ENCODE results near the gene SRXN1. TPM values are rescaled to one million over a fixed set of nuclear protein-coding genes. Genes with fewer than 3 reads are reported as not detected.

SRXN1 gene
- total and polyA plus RNA-seq, 12 donors, result 11.9 to 42.0 (median 30.9) TPM

DNA sequence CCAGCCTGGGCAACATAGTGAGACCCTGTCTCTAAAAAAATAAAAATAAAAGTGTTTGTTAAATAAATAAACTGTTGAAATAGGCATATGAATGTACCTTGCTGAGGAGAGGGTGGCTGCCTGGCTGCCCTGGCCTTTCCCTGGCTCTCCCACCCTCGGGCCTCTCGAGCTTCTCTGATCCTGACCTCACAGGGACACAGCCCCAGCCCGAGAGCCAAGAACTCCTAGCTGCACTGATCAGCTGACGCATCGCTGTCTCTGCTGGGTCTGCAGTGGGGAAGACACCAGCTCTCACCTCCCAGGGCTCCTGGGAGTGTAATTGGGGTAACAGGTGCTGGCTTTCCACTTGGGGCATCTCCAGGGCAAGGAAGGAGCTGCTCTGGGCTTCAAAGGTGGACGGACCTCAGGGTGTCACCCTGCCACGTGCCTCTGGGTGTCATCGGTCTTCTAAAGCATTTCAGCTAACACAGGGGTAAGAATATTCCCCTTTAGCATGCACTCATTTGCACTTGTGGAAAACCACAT, 49.8 kb downstream of the SRXN1 start:
- H3K4me1 ChIP-seq, result peaks cover 42 to 98% (median 67%) of the 10 kb centered on the region in 9 donors
- peak overlapping the region; percentile 79 to 96 (median 90) for H3K27ac ChIP-seq
- H3K36me3 ChIP-seq, result peaks cover 0 to 26% (median 0%) of the 10 kb centered on the region in 9 donors
- H3K4me3 ChIP-seq, result peak overlapping the region in 2 of 10 donors; percentile 20 to 26
- H3K27me3 ChIP-seq, result peaks cover 0 to 3% (median 0%) of the 10 kb centered on the region in 7 donors
- WGBS, 2 donors, result 30 to 43% methylated on average over 8 of the region's 8 CpGs
- intact Hi-C loops (cut with DNase I), result loop anchor here in 3 of 10 donors (2.0 to 5.0 kb wide), 4 partner anchors 30 to 42 kb away; no protein-coding TSS in a partner anchor
- TF ChIP-seq, protein P1, sequence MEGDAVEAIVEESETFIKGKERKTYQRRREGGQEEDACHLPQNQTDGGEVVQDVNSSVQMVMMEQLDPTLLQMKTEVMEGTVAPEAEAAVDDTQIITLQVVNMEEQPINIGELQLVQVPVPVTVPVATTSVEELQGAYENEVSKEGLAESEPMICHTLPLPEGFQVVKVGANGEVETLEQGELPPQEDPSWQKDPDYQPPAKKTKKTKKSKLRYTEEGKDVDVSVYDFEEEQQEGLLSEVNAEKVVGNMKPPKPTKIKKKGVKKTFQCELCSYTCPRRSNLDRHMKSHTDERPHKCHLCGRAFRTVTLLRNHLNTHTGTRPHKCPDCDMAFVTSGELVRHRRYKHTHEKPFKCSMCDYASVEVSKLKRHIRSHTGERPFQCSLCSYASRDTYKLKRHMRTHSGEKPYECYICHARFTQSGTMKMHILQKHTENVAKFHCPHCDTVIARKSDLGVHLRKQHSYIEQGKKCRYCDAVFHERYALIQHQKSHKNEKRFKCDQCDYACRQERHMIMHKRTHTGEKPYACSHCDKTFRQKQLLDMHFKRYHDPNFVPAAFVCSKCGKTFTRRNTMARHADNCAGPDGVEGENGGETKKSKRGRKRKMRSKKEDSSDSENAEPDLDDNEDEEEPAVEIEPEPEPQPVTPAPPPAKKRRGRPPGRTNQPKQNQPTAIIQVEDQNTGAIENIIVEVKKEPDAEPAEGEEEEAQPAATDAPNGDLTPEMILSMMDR (IDR thresholded peaks at IDR 0.05), result no peak
- DNase-seq, result peak in 1 of 2 donors; percentile 42
- peak in 6 of 8 donors; percentile 26 to 41 (median 29) for ATAC-seq
- H3K9me3 ChIP-seq, result no peaks in the 10 kb centered on the region

DNA sequence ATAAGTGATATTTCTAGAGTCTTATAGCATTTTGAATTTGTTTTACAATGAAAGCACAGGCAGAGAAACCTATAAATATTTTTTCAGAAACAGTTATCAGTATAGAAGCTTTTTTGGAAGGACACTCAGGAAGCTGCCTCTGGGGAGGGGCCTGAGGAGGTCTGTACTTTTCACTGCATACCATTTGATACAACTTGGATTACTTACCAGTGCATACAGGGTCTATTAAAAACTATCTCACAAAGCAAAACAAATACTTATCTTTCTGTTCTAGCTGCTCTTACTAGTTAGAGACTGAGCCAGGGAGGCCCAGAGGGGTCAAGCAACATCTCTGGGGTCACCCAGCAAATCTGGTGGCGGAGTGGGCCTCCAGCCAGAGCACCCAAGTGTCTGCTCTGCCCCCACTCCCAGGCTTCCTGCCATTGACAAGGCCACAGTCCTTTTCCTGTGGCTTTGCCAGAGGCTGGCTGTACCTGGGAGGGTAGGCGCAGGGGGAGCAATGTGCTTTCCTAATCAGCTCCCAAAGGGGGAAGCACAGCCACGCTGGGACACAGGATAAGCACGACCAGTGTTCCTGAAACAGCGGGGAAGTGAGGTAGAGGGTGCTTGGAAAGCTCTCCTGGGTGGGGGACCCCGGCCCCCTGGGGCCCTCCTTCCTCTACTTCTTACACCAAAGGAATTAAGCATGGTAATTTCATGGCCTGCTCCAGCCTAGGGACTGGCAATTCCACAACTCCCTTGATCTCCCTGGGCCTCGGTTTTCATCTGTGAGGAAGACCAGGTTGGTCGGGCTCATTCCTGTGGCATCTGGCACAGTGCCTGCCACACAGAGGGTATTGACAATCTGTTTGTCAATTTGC, 50.7 kb downstream of the SRXN1 start:
- no peaks in the 10 kb centered on the region for H3K9me3 ChIP-seq
- DNase-seq (peak; percentile 82 to 83), ATAC-seq (peak; percentile 74 to 88 (median 84))
- H3K4me3 ChIP-seq, result peak overlapping the region in 2 of 10 donors; percentile 20 to 26
- peaks cover 42 to 97% (median 67%) of the 10 kb centered on the region in 9 donors for H3K4me1 ChIP-seq
- peaks cover 0 to 26% (median 0%) of the 10 kb centered on the region in 9 donors for H3K36me3 ChIP-seq
- intact Hi-C loops (cut with DNase I), result loop anchor here in 3 of 10 donors (2.0 to 5.0 kb wide), 4 partner anchors 30 to 42 kb away; no protein-coding TSS in a partner anchor
- 22 to 50% methylated on average over 8 of the region's 8 CpGs for WGBS, 2 donors
- peak overlapping the region; percentile 79 to 96 (median 90) for H3K27ac ChIP-seq
- TF ChIP-seq, protein P1 (IDR thresholded peaks at IDR 0.05), result peak in 1 of 9 donors; percentile 24
- no peaks in the 10 kb centered on the region for H3K27me3 ChIP-seq

DNA sequence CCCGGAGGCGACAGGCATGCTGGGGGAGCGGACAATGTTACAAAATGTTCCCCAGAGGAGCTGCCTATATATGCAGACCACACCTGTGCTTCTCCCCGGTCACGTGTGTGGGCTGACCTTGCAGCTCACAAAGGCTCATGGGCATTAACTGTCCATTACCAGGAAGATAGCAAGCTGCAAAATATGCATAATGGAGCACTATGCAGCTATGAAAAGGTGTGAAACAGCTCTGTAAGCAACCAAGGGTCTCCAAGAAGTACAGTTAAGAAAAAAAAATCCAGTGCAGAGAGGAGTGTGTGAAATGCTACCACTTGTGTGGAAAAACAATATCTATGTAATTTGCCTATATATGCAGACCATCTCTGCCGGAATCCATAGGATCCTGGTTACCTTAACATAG, 52.3 kb downstream of the SRXN1 start:
- H3K4me1 ChIP-seq, result peaks cover 38 to 93% (median 66%) of the 10 kb centered on the region in 9 donors
- ATAC-seq, result no peak
- no peaks in the 10 kb centered on the region for H3K9me3 ChIP-seq
- peaks cover 0 to 20% (median 0%) of the 10 kb centered on the region in 9 donors for H3K36me3 ChIP-seq
- 91 to 92% methylated on average over 6 of the region's 6 CpGs for WGBS, 2 donors
- TF ChIP-seq, protein P1 (IDR thresholded peaks at IDR 0.05), result no peak
- intact Hi-C loops (cut with DNase I), result loop anchor here in 2 of 10 donors (5.0 kb wide), 2 partner anchors 33 to 42 kb away; no protein-coding TSS in a partner anchor
- no peak for DNase-seq
- no peak overlapping the region for H3K4me3 ChIP-seq
- peak overlapping the region in 7 of 10 donors; percentile 4 to 94 (median 89) for H3K27ac ChIP-seq
- H3K27me3 ChIP-seq, result no peaks in the 10 kb centered on the region

DNA sequence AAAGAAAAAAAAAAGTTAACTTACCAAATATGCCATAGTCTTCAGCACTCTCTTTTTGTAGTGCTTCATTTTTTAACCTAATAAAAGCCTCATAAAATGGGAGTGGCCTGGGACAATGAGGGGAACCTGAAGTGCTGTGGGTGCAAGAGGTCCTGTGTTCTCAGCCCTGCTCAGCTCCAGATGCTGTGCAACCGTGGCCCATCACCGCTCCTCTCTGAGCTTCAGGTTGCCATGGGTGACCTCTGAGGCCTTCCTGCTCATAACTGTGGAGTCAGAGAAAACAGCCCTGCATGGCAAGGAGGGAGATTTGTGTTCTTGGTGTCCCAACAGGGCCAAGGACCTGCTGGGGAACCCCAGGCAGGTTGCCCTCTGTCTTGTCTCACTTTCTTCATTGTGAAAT, 52.9 kb downstream of the SRXN1 start:
- Histone ChIP-seq H3K27me3 (no peaks in the 10 kb centered on the region), H3K9me3 (no peaks in the 10 kb centered on the region), H3K27ac (peak overlapping the region in 7 of 10 donors; percentile 4 to 94 (median 89)), H3K36me3 (peaks cover 0 to 20% (median 0%) of the 10 kb centered on the region in 9 donors), H3K4me1 (peaks cover 34 to 93% (median 63%) of the 10 kb centered on the region in 9 donors), H3K4me3 (no peak overlapping the region)
- TF ChIP-seq, protein P1 (IDR thresholded peaks at IDR 0.05), result no peak
- ATAC-seq, result no peak
- intact Hi-C loops (cut with DNase I), result loop anchor here in 2 of 10 donors (5.0 kb wide), 2 partner anchors 33 to 42 kb away; no protein-coding TSS in a partner anchor
- no peak for DNase-seq
- WGBS, 2 donors, result 93 to 98% methylated on average over 2 of the region's 2 CpGs

All from heart right ventricle (tissue), 16 donors.